ENCODE results near the gene SHOC2.

GRCh38 chr10:111018021-111018420 is 98.6 kb downstream of the SHOC2 start:
- TF ChIP-seq ZNF274 (IDR thresholded peaks at IDR 0.05; ENCODE audit: borderline replicate concordance, extremely low read depth, low read length) (no peak), EZH2 (IDR thresholded peaks at IDR 0.05; ENCODE audit: low read depth, low read length, severe bottlenecking) (no peak), RFX5 (IDR thresholded peaks at IDR 0.05; ENCODE audit: borderline replicate concordance, low read depth, low read length) (no peak), ATF3 (IDR thresholded peaks at IDR 0.05; ENCODE audit: insufficient read depth, low read depth, low read length) (no peak), USF2 (IDR thresholded peaks at IDR 0.05; ENCODE audit: low read length) (no peak), POLR2A (IDR thresholded peaks at IDR 0.05; ENCODE audit: control extremely low read depth in 1 of 2, low read depth in 2 of 2, low read length in 2 of 2) (no peak), CTCF (IDR thresholded peaks at IDR 0.05; ENCODE audit: control extremely low read depth in 1 of 3, insufficient read depth in 1 of 3, low read depth in 1 of 3, low read length in 3 of 3) (no peak), SAP30 (IDR thresholded peaks at IDR 0.05; ENCODE audit: insufficient read depth, insufficient replicate concordance, low read length) (no peak), RAD21 (IDR thresholded peaks at IDR 0.05 in 1 of 2, conservative IDR thresholded peaks at IDR 0.05 in 1 of 2; ENCODE audit: low read depth in 2 of 2, low read length in 2 of 2) (no peak), POLR2AphosphoS5 (IDR thresholded peaks at IDR 0.05; ENCODE audit: low read depth, low read length) (no peak), BRCA1 (IDR thresholded peaks at IDR 0.05; ENCODE audit: low read depth, low read length) (no peak), ASH2L (IDR thresholded peaks at IDR 0.05; ENCODE audit: low read length) (no peak)

All from H1 (cell line).